IMR-90 (cell line): ENCODE measurements around the gene SPTY2D1. TPM values are rescaled to one million over a fixed set of nuclear protein-coding genes. Genes with fewer than 3 reads are reported as not detected.

ENCODE experiments used
- ATAC-seq: fragments of 200-7000 bp; cut with Tn5 transposase; 2 replicates; pipeline ENCODE4 v1.9.1; 2020; ENCODE audit warnings: low read depth, mild to moderate bottlenecking, moderate library complexity
- BruUV-seq: library from RNA; stranded (reverse); fragments of 400-500 nt; replicated peaks from 2 replicates; lab custom pipeline; 2021; lab: Mats Ljungman, UMichigan
- CTCF ChIA-PET: fragments of 300-600 bp; formaldehyde crosslinking; extraction: SDS; loops from one replicate; lab custom pipeline; 2021; ENCODE audit warnings: antibody characterized with exemption; lab: Yijun Ruan, JAX
- POLR2A ChIA-PET: fragments of 300-600 bp; sonication (Branson Sonifier 250); formaldehyde crosslinking; loops from one replicate; lab custom pipeline; 2022; ENCODE audit warnings: antibody characterized with exemption; ENCODE audit not compliant: unreplicated experiment; lab: Charles Lee
- DNase-seq: peaks from one replicate; pipeline ENCODE4 v3.0.0; 2013
- H2AFZ ChIP-seq: replicated peaks from 2 replicates; pipeline ENCODE3; 2013; ENCODE audit warnings: low read length, mild to moderate bottlenecking; ENCODE audit not compliant: poor library complexity
- H2AK5ac ChIP-seq: 2 replicates; pipeline ENCODE4 v1.6.1; 2013; ENCODE audit warnings: low read depth, low read length, inconsistent platforms
- H2AK9ac ChIP-seq: replicated peaks from 2 replicates; pipeline ENCODE3; 2013; ENCODE audit warnings: mild to moderate bottlenecking, low read depth, low read length, moderate library complexity; ENCODE audit not compliant: poor library complexity
- H2BK120ac ChIP-seq: 2 replicates; pipeline ENCODE4 v1.6.1; 2013; ENCODE audit warnings: low read depth, low read length, inconsistent platforms
- H2BK15ac ChIP-seq: 3 replicates; pipeline ENCODE4 v1.6.1; 2013; ENCODE audit warnings: low read depth, low read length, inconsistent platforms
- H2BK20ac ChIP-seq: 2 replicates; pipeline ENCODE4 v1.6.1; 2013; ENCODE audit warnings: low read depth, mild to moderate bottlenecking, inconsistent platforms, low read length, moderate library complexity
- H2BK5ac ChIP-seq: 2 replicates; pipeline ENCODE4 v1.6.1; 2013; ENCODE audit warnings: mild to moderate bottlenecking, low read depth, low read length, inconsistent platforms; ENCODE audit not compliant: poor library complexity, severe bottlenecking
- H3K14ac ChIP-seq: replicated peaks from 2 replicates; pipeline ENCODE4 v1.6.1; 2013; ENCODE audit warnings: low read depth, low read length, inconsistent platforms
- H3K18ac ChIP-seq: 2 replicates; pipeline ENCODE4 v1.6.1; 2013; ENCODE audit warnings: low read depth, low read length, control low read depth
- H3K23ac ChIP-seq: 2 replicates; pipeline ENCODE4 v1.6.1; 2013; ENCODE audit warnings: low read depth, low read length, inconsistent platforms
- H3K27ac ChIP-seq: 2 replicates; pipeline ENCODE4 v1.5.1; 2013; ENCODE audit warnings: mild to moderate bottlenecking, control low read depth, low read length; ENCODE audit not compliant: insufficient read depth
- H3K27me3 ChIP-seq: 2 replicates; pipeline ENCODE4 v1.6.1; 2013; ENCODE audit warnings: low read length; ENCODE audit not compliant: control insufficient read depth, insufficient read depth
- H3K36me3 ChIP-seq: 2 replicates; pipeline ENCODE4 v1.6.1; 2013; ENCODE audit warnings: low read length, mixed read lengths; ENCODE audit not compliant: control insufficient read depth, insufficient read depth
- H3K4ac ChIP-seq: 2 replicates; pipeline ENCODE4 v1.6.1; 2013; ENCODE audit warnings: low read depth, low read length, inconsistent platforms
- H3K4me1 ChIP-seq: 2 replicates; pipeline ENCODE4 v1.6.1; 2013; ENCODE audit warnings: low read length, mixed read lengths; ENCODE audit not compliant: control insufficient read depth, insufficient read depth
- H3K4me2 ChIP-seq: 2 replicates; pipeline ENCODE4 v1.6.1; 2013; ENCODE audit warnings: low read depth, mild to moderate bottlenecking, control low read depth, low read length, moderate library complexity
- H3K4me3 ChIP-seq: 2 replicates; pipeline ENCODE4 v1.5.1; 2013; ENCODE audit warnings: low read depth, mild to moderate bottlenecking, control low read depth, low read length, moderate library complexity; ENCODE audit not compliant: insufficient read depth
- H3K56ac ChIP-seq: 2 replicates; pipeline ENCODE4 v1.6.1; 2013; ENCODE audit warnings: low read length, inconsistent platforms; ENCODE audit not compliant: insufficient read depth; ENCODE audit errors: extremely low read depth
- H3K79me1 ChIP-seq, 2 experiments: 2 replicates each; pipeline ENCODE4 v1.6.1; 2013; ENCODE audit warnings: low read length in 2 of 2, inconsistent platforms in 1 of 2, low read depth in 1 of 2
- H3K9ac ChIP-seq: 2 replicates; pipeline ENCODE4 v1.6.1; 2013; ENCODE audit warnings: low read depth, low read length, control low read depth
- H3K9me1 ChIP-seq: 2 replicates; pipeline ENCODE4 v1.6.1; 2013; ENCODE audit warnings: low read length, inconsistent platforms; ENCODE audit not compliant: insufficient read depth
- H3K9me3 ChIP-seq: 2 replicates; pipeline ENCODE4 v1.6.1; 2013; ENCODE audit warnings: low read length; ENCODE audit not compliant: control insufficient read depth, insufficient read depth
- H4K20me1 ChIP-seq: 2 replicates; pipeline ENCODE4 v1.6.1; 2013; ENCODE audit warnings: low read length, inconsistent platforms; ENCODE audit not compliant: insufficient read depth
- H4K5ac ChIP-seq: 2 replicates; pipeline ENCODE4 v1.6.1; 2013; ENCODE audit warnings: mild to moderate bottlenecking, low read depth, low read length, control low read depth
- H4K8ac ChIP-seq, 2 experiments: 2 replicates each; pipeline ENCODE4 v1.6.1; 2013; ENCODE audit warnings: low read depth in 2 of 2, low read length in 2 of 2, control low read depth in 1 of 2, inconsistent platforms in 1 of 2
- H4K91ac ChIP-seq: 2 replicates; pipeline ENCODE4 v1.6.1; 2013; ENCODE audit warnings: low read depth, low read length, inconsistent platforms; ENCODE audit not compliant: insufficient read depth
- BHLHE40 ChIP-seq: fragments of 150-350 bp; IDR thresholded peaks from 2 replicates; pipeline ENCODE4 v1.6.1; 2016; ENCODE audit warnings: mild to moderate bottlenecking, low read depth, low read length
- CEBPB ChIP-seq: IDR thresholded peaks from 2 replicates; pipeline ENCODE4 v1.6.1; 2012; ENCODE audit warnings: low read depth, low read length, improper control_type of control experiment
- CHD1 ChIP-seq: IDR thresholded peaks from 2 replicates; pipeline ENCODE4 v1.6.1; 2012; ENCODE audit warnings: low read depth, low read length, improper control_type of control experiment
- FOS ChIP-seq: fragments of 150-350 bp; IDR thresholded peaks from 2 replicates; pipeline ENCODE4 v1.6.1; 2016; ENCODE audit warnings: low read depth, low read length
- MAFK ChIP-seq: IDR thresholded peaks from 2 replicates; pipeline ENCODE4 v1.6.1; 2012; ENCODE audit warnings: low read depth, low read length, improper control_type of control experiment
- MAZ ChIP-seq: IDR thresholded peaks from 2 replicates; pipeline ENCODE4 v1.6.1; 2012; ENCODE audit warnings: low read depth, mild to moderate bottlenecking, low read length, improper control_type of control experiment, moderate library complexity, borderline replicate concordance
- MXI1 ChIP-seq: IDR thresholded peaks from 2 replicates; pipeline ENCODE4 v1.6.1; 2012; ENCODE audit warnings: low read depth, mild to moderate bottlenecking, low read length, moderate library complexity, borderline replicate concordance
- NFE2L2 ChIP-seq: fragments of 150-350 bp; IDR thresholded peaks from 2 replicates; pipeline ENCODE4 v1.6.1; 2016; ENCODE audit warnings: low read depth, mild to moderate bottlenecking, low read length
- RAD21 ChIP-seq: IDR thresholded peaks from 2 replicates; pipeline ENCODE4 v1.6.1; 2012; ENCODE audit warnings: low read length, improper control_type of control experiment
- RCOR1 ChIP-seq: IDR thresholded peaks from 2 replicates; pipeline ENCODE4 v1.6.1; 2012; ENCODE audit warnings: mild to moderate bottlenecking, low read length, improper control_type of control experiment; ENCODE audit not compliant: insufficient replicate concordance
- RFX5 ChIP-seq: IDR thresholded peaks from 2 replicates; pipeline ENCODE4 v1.8.0; 2012; ENCODE audit warnings: low read depth, mild to moderate bottlenecking, low read length, moderate library complexity
- SMC3 ChIP-seq: fragments of 150-350 bp; IDR thresholded peaks from 2 replicates; pipeline ENCODE4 v1.6.1; 2016; ENCODE audit warnings: low read depth, mild to moderate bottlenecking, antibody characterized with exemption, low read length, moderate library complexity
- WGBS, 2 experiments: methylation state at CpG; one replicate each; pipeline versions ENCODE4 v1.1.5 to v1.1.7; 2013; ENCODE audit warnings: missing lambda C conversion rate in 2 of 2; ENCODE audit not compliant: insufficient read length in 1 of 2; ENCODE audit errors: extremely low coverage in 2 of 2; 5-methylcytosine and 5-hydroxymethylcytosine counted together
- dilution Hi-C: fragments of 300-500 bp; cut with HindIII; formaldehyde crosslinking; loops from one replicate; pipeline ENCODE4 v1.14.3; 2018; ENCODE audit warnings: low sequenced_read_pairs; ENCODE audit not compliant: unreplicated experiment
- in situ Hi-C: fragments of 300-500 bp; cut with MboI; formaldehyde crosslinking; loops from 3 replicates; pipeline ENCODE4 v1.14.3; 2019; ENCODE audit warnings: low sequenced_read_pairs, inconsistent platforms, mixed read lengths
- intact Hi-C: fragments of 100-400 bp; cut with micrococcal nuclease; formaldehyde crosslinking; loops from 2 replicates; pipeline ENCODE4 v1.10.0; 2022
- polyA plus RNA-seq, 3 experiments: library from polyadenylated mRNA; depleted of rRNA; stranded (reverse); fragments of >200 nt; gene quantifications; 2 replicates each; pipeline ENCODE4 v1.2.3, GENCODE V29; 2012; ENCODE audit warnings: low replicate concordance in 1 of 3
- total RNA-seq: library from RNA; depleted of rRNA; stranded (reverse); fragments of >200 nt; gene quantifications from 2 replicates; pipeline ENCODE4 v1.2.3, GENCODE V29; 2012
- TF ChIP-seq, protein P1 (sequence below): conservative IDR thresholded peaks from 2 replicates; pipeline ENCODE4 v1.5.1; 2012; ENCODE audit warnings: mild to moderate bottlenecking, low read depth, low read length, improper control_type of control experiment
- TF ChIP-seq, protein P2 (sequence below): fragments of 150-350 bp; IDR thresholded peaks from 2 replicates; pipeline ENCODE4 v1.6.1; 2016; ENCODE audit warnings: low read depth, mild to moderate bottlenecking, low read length, moderate library complexity, borderline replicate concordance

The SPTY2D1 gene
- total and polyA plus RNA-seq, 2 of the 4 experiments (the other 2 are of a cell fraction) = 10.3 to 36.6 TPM

DNA sequence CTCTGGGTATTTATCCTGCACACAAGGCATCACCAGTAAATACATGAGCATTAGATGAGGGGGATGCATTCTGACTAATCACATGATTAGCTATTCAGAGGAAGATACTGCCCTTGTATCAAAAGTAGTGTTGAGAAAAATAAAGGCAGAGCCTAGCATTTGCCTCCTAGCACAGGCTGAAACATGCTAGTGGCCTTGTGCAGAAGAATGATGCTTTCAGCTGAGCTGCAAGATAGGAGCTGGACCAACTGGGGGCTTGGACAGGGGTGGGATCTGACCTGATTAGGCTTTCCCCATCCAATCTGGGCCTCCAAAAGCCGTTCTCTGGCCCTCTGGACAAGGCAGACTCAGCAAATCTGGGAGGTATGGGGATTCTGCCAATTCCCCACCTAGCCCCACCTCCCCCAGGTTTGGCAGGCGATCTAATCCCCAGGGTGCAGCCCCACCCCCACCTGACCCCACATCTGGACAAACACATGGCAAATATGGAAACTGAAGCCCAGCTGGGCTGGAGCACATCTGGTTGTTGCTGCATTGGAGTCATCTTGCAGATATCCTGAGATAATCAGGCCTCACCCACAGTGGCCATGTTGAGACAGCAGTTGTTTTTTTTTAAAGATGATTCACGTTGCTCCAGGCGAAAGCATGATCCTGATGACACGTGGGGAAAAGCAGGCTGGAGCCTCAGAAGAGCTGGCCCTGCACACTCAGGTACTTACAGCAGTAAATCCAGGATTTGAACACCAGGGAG, 39.0 kb downstream of the SPTY2D1 start:
- Histone ChIP-seq H2BK120ac (no peak overlapping the region), H3K4me3 (no peak overlapping the region), H3K4me1 (no peaks in the 10 kb centered on the region; the same call in 1 of the 2 replicates), H3K18ac (no peak overlapping the region), H4K5ac (no peak overlapping the region), H4K20me1 (0 out of 2 replicates have a peak, but pooled peaks cover 4% of the 10 kb centered on the region), H2BK15ac (no peak overlapping the region), H2BK5ac (no peak overlapping the region), H3K4me2 (no peak overlapping the region), H3K27me3 (no peaks in the 10 kb centered on the region), H3K36me3 (peaks cover 5% of the 10 kb centered on the region), H3K14ac (no peak overlapping the region), H2AK9ac (peak overlapping the region; percentile 75), H2AFZ (peak overlapping the region; percentile 28), H4K8ac (0 out of 4 replicates have a peak overlapping the region, but pooled peaks of 1 of the 2 experiments have one; percentile 34), H3K9me3 (no peaks in the 10 kb centered on the region), H3K9me1 (peaks cover 13% of the 10 kb centered on the region), H3K56ac (no peak overlapping the region), H3K79me1 (peaks cover 28 to 43% of the 10 kb centered on the region in 2 experiments), H2AK5ac (0 out of 2 replicates have a peak overlapping the region, but pooled peaks have one; percentile 68), H3K4ac (peak overlapping the region; percentile 48), H3K27ac (no peak overlapping the region), H3K23ac (no peak overlapping the region), H4K91ac (0 out of 2 replicates have a peak overlapping the region, but pooled peaks have one; percentile 19), H3K9ac (no peak overlapping the region), H2BK20ac (no peak overlapping the region)
- ATAC-seq (peak; percentile 86), DNase-seq (peak; percentile 88)
- ChIA-PET POLR2A (no interaction called here), CTCF (no interaction called here)
- no CpG with 5 or more reads among the region's 5 CpGs for WGBS, 2 experiments
- dilution Hi-C loops = no loop called here
- in situ Hi-C loops = no loop called here
- intact Hi-C loops = no loop called here
- no TSS peak for BruUV-seq
- TF ChIP-seq CHD1 (no peak), RCOR1 (peak; percentile 77), NFE2L2 (no peak), RFX5 (no peak), MAZ (no peak), RAD21 (no peak), CEBPB (peak; percentile 2; the same call in 1 of the 2 replicates), BHLHE40 (peak; percentile 16; the same call in 1 of the 2 replicates), MAFK (no peak), SMC3 (no peak), MXI1 (peak; percentile 93), FOS (no peak; the same call in 1 of the 2 replicates)
- TF ChIP-seq, protein P1, sequence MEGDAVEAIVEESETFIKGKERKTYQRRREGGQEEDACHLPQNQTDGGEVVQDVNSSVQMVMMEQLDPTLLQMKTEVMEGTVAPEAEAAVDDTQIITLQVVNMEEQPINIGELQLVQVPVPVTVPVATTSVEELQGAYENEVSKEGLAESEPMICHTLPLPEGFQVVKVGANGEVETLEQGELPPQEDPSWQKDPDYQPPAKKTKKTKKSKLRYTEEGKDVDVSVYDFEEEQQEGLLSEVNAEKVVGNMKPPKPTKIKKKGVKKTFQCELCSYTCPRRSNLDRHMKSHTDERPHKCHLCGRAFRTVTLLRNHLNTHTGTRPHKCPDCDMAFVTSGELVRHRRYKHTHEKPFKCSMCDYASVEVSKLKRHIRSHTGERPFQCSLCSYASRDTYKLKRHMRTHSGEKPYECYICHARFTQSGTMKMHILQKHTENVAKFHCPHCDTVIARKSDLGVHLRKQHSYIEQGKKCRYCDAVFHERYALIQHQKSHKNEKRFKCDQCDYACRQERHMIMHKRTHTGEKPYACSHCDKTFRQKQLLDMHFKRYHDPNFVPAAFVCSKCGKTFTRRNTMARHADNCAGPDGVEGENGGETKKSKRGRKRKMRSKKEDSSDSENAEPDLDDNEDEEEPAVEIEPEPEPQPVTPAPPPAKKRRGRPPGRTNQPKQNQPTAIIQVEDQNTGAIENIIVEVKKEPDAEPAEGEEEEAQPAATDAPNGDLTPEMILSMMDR = no peak
- TF ChIP-seq, protein P2, sequence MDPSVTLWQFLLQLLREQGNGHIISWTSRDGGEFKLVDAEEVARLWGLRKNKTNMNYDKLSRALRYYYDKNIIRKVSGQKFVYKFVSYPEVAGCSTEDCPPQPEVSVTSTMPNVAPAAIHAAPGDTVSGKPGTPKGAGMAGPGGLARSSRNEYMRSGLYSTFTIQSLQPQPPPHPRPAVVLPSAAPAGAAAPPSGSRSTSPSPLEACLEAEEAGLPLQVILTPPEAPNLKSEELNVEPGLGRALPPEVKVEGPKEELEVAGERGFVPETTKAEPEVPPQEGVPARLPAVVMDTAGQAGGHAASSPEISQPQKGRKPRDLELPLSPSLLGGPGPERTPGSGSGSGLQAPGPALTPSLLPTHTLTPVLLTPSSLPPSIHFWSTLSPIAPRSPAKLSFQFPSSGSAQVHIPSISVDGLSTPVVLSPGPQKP = no peak
